GM21447 (cell line): Measurements from ENCODE around the gene MAPK14.

Experiments used
- ATAC-seq: cut with Tn5 transposase; IDR thresholded peaks from one replicate; pipeline ENCODE4 v1.9.1; 2021; ENCODE audit not compliant: unreplicated experiment

Gene MAPK14

DNA sequence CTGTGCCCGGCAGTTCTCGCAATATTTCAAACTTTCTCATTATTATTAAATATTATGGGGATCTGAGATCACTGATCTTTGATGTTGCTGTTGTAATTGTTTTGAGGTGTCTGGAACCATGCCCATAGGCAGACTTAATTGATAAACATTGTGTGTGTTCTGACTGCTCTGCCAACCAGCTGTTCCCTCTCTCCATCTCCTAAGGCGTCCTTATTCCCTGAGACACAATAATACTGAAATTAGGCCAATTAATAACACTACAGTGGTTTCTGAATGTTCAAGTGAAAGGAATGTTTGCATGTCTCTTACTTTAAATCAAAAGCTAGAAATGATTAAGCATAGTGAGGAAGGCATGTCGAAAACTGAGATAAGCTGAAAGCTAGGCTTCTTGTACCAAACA lies 7.6 kb downstream of the MAPK14 start:
- no peak for ATAC-seq

DNA sequence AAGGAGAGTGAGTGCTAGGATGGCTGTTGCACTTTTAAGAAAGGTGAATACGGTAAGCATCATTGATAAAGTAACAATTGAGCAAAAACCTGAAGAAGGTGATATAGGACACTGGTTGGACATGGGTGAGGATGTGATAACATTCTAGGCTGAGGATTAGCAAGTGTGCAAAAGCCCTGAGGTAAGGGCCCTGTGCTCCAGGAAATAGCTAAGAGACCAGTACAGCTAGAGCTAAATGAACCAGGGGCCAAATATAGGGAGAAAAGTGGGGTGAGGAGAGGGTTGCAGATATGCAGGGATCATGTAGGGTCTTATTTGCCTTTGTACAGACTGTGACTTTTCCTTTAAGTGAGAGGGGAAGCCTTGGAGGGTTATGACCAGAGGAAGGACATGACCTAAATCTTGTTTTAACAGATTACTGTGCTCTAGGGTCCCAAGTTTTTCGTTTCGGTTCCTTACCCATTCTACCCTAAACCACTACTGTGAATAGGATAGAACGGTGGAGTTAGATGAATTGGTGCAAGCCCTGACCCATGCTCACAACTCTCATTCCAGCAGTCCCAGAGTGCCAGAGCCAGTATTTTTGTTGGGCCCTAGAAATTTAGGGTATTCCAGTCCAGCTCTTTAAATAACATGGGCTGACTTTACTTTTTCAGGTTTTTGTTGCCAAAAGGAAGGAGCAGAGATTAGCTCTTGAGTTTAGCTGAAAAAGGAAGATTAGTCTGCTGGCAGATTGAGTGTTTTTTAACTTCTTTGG lies 10.7 kb downstream of the MAPK14 start:
- no peak for ATAC-seq

DNA sequence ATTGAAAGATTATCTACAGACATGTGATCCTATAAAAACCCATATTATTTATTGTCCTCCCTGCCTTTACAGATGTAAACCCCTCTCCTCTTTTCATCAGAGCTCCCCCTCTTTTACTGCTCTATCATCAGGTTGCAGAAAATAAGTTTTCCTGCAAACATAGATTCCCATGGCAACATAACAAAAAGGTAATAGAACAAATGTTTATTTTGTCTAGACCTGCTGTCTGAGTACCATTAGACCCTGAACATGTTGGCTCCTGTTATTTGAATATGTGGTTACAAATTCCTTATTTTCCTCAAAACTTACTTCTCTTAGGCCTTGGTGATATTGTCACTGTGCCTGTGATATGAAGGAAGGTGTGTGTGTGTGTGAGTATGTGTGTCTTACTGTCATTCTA lies 11.5 kb downstream of the MAPK14 start:
- no peak for ATAC-seq

DNA sequence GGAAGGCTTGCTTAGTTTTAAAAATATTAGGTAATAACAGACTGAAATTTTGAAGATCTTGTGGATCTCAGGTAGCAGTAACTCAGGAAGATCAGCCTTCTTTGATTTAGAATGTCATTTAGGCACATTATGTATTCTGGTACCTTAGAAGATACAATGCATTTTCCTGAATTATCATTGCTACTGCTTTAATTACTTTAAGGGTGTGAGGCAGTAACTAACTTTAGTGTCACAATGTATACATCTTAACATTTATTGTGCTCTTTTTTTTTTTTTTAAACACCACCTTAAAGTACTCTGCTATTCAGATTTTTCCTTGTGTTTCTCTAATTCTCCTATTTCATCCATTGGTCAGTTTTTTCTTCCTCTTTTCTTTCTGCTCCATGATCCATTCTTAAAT lies 13.3 kb downstream of the MAPK14 start:
- no peak for ATAC-seq

DNA sequence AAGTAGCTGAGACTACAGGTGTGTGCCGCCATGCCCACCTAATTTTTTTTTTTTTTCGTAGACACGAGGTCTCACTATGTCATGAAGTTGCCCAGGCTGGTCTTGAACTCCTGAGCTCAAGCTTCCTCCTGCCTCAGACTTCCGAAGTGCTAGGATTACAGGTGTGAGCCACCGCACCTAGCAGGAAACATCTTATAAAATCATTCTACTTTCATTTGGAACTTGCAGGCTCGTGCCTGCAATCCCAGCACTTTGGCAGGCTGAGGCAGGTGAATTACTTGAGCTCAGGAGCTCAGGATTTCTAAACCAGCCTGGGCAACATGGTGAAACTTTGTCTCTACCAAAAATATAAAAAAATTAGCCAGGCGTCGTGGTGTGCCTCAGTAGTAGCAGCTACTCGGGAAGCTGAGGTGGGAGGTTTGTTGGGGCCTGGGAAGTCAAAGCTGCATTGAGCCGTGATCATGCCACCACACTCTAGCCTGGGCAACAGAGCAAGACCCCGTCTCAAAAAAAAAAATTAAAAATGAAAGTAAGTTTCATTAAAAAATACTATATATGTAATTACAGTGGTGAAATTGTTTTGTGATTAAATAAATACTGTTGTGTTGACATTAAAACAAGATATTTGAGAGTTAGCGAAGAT lies 15.1 kb downstream of the MAPK14 start:
- ATAC-seq = no peak

DNA sequence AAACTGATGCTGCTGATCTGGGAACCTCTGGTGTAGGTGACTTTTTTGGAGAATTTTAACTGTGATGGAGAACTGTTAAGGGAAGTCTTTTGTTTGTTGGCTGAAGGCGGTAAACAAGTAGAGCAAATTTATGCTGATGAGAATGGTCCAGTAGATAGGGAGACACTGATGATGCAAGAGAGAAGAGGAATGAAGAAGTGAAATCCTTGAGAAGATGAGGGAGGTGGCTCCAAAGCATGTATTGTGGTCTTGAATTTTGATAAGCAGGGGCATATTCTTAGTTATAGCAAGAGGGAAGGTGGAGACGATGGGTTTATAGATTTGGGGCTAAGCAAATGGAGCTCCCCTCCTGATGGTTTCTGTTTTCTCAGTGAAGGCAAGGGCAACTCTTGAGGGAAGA lies 22.0 kb downstream of the MAPK14 start:
- ATAC-seq = no peak

DNA sequence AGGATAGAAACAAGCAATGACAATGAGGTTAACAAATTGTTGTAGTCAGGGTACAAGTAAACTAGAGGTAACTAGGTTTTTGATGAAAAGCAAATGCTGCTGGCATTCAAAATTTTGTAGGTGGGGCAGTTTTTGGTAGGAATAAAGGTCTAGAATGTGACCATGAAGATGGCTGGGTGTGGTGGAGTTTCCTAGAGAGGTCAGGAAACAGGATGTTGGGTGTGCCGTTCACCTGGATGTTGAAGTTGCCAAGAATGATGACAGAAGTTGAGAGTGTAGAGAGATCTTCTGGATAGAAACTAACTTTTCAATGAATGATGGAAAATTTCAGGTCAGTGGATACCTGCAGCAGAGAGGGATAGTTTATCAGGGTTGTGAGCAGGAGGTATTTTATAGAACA lies 22.7 kb downstream of the MAPK14 start:
- no peak for ATAC-seq

DNA sequence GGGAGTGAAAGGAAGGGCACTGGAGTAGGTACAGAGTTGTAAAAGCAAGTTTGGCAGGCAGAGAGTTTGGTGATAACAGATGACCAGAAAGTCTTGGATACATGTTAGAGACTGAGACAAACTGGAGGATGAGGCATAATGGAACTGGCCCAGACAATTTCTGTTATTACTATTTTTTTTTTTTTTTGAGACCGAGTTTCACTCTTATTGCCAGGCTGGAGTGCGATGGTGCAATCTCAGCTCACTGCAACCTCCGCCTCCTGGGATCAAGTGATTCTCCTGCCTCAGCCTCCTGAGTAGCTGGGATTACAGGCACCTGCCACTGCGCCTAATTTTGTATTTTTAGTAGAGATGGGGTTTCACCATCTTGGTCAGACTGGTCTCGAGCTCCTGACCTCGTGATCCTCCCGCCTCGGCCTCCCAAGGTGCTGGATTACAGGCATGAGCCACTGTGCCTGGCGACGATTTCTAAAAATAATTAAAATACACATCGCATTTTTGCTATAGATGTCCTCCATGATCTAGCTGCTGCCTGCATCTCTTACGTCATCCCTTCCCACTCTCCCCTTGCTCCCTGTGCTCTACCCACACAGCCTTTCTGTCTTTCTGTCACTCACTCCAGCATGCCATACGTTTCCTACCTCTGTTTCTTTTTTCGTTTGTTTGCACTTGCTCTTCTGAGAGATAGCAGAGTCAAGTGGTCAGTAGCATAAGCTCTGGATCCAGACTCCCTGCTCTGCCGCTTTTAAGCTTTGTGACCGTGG lies 23.5 kb downstream of the MAPK14 start:
- no peak for ATAC-seq

DNA sequence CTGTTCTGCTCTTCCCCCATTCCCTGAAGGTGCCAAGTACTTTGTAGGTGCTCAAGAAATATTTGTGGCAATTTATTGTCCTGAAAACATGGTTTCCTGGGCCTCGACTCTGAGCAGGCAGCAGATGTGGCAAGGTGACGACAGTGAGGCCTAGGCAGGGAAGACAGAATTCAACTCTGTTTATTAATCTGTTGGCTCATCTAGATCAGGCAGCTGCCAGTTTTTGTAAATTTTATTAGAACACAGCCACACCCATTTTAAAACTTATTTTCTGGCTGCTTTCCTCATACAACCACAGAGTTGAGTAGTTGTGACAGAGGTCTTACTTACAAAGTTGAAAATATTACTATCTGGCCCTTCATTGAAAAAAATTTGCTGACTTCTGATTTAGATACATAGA lies 24.5 kb downstream of the MAPK14 start:
- ATAC-seq = no peak

DNA sequence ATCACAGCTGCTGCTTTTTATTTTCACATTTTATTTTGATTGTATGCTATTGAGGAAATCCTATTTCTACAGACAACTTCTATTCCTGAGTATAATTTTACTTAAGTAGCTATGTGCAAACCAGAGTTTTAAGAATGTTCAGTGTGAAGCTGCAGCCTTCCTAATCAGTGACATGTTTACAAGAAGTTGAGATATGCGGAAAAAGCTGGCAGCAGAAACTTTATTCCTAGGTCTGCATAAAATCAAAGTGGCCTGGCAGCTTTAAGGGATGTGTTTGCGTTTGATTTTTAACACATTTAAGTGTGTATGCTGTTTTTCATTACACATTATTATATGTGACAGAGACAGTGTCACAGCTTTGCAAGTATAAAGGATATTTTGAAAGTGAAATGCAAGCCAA lies 26.3 kb downstream of the MAPK14 start:
- ATAC-seq = no peak

DNA sequence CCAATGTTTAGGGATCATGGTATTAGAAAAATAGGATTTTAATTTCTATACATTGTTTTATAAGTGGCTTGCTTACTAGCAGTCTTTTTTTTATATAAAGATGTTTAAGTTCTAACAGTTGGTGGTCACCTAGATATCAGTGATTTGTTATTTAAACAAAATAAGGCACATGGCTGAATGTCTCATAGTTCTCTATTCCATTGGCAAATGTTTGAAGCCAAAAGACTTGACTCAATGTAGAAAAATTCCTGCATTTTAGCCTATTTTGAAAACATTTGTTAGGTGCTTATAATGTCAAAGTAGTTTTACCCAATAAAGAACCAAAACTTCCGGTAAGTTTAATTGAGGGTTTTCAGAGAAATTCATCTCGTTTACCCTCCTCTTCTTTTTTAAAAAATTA lies 26.8 kb downstream of the MAPK14 start:
- no peak for ATAC-seq

DNA sequence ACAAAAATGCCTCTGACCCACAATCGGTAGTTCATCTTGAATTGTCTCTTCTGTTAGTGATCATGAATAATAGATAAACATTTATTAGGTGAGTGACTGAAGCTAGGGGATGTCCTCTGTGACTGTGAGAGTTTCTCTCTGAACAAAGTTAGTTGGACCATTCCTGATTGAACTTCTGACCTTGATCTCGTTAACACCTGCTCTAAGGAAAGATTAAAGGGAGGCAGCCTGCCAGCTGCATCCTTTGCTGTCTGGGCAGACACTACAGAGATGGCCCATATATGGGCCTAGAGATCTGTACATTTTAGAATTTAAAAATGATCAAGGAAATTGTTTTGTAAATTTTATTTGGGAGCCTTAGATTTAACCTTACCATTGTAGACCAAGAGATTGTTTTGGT lies 27.3 kb downstream of the MAPK14 start:
- no peak for ATAC-seq

DNA sequence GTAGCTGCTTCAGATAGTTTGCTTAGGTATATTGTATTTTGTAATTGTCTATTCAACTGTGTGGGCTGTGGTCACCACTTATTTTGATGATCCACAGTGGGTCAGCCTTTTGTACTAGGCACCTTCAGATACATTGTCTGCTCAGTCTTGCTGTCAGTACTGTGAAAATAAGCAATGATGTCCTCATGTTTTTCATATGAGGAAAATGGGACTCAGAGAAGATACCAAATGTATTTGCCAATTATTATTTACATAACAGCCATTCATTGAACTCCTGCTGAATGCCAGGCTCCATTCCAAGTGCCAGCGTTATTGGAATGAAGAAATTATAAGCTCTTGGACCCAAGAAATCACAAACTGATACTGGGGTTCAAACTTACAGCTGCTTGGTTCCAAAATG lies 28.6 kb downstream of the MAPK14 start:
- ATAC-seq = no peak

DNA sequence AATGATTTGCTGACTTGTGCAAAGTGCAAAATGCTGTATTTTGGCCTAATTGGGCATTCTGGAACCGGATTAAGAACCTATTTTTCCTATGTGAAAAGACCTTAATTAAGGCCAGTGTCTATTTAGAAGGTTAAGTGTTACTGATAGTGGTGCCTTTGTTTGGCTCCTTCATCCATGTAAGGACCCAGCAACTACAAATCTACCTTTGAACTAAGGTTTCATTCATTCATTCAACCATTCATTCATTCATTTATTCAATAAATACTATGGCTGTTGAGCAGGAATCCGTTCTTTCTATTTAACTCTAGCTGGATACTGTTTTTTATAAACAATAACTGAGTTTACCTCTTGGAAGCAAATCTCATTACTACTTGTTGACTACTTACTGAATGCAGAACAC lies 33.6 kb downstream of the MAPK14 start:
- no peak for ATAC-seq

DNA sequence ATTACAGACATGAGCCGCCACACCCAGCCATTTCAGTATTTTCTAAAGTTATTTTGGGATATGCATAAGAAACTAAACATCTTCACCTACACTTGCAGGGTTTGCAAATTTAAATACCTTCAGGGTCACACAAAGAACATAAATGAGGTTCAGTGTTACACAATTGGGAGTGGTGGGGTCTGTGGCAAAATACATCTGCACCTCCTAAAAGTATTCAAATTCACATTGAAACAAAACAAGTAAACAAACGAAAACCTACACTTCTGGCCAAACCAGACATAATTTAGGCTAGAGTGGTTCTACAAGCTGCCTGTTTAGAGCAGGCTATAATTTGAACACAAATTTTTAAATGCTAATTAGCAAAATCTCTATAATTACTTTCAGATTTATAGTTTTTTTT lies 34.6 kb downstream of the MAPK14 start:
- ATAC-seq = no peak

DNA sequence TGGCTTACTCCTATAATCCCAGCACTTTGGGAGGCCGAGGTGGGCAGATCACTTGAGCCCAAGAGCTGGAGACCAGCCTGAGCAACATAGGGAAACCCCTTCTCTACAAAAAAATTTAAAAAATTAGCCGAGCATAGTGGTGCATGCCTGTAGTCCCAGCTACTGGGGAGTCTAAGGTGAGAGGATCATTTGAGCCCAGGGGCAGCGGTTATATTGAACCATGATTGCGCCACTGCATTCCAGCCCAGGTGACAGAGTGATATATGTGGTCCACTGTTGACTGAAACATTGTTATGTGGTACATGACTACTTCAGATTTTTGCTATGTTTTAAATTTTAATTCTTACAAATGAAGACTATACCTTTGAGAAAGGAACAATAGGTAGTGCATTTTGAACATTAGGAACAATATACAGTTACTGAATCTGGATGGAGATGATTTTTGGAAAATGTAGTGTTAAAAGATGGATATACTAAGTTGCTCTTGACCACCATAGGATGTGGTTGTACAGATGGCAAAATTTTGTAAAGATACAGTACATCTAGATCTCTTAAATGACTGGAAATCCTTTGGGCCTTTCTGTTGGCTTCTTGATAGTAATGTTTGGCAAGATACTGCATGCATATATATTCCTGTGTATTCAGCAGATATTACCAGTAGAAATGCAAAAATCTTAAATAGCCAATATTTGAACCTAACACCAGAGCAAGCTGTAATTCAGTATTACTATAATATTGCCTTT lies 35.9 kb downstream of the MAPK14 start:
- no peak for ATAC-seq

DNA sequence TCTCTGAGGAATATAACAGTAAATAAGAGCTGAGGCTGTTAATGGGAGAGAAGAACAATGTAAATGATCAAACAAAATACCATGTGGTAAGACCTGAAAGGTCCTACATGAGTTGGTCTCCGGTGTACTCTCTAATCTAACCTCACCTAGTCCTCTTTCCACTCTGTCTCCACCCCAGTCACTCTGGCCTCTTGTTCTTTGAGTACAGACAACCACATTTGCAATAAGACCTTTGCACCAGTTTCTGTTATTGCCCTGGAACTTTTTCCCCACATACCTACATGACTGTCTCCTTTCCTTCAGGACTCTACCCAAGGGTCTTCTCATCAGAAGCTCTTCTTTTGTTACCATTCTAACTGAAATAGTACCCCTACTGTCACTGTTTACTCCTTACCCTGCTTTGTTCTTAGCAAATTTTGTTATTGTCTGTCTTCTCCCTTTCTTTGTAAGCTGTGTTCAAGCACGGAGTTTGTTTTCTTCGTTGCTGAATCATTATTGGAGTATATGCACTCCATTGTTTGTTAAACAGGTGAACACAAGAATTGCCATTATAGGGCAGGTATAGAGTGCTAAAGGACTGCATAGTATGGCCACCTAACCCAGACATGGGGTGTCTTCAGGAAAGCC lies 37.3 kb downstream of the MAPK14 start:
- ATAC-seq = no peak

DNA sequence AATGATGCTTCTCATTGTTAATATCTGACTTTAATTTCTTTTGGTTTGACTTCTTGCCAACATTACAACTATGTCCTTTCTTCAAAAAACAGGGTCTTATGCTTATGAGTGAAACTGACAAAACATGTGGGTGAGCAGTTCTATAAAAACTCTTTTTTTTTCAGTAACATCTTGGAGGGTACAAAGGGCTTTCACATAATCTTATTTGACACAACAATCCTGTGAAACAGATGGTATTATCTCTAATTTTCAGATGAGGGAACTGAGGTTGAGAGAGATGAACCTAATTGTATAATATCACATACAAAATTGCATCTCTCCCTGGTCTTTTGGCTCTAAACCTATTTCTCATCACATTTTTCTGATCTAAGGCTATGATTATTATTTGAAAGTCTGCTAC lies 38.3 kb downstream of the MAPK14 start:
- no peak for ATAC-seq

DNA sequence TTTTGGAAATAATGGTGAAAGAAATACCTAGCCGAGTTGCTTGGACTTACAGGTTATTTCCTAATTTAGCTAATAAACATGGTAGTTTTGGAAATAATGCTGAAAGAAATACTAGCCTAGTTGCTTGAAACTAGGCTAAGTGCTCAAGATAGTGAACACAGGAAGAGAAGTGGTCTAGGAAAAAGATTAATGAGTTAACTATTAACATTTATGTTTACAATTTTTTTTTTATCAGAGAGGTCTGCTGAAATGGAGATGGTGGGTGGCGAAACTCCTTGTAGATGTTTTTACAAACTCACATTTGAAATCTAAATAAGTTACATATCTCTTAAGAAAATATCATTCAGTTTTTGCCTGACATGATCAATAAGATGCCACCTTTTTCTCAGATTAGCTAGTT lies 39.2 kb downstream of the MAPK14 start:
- no peak for ATAC-seq

DNA sequence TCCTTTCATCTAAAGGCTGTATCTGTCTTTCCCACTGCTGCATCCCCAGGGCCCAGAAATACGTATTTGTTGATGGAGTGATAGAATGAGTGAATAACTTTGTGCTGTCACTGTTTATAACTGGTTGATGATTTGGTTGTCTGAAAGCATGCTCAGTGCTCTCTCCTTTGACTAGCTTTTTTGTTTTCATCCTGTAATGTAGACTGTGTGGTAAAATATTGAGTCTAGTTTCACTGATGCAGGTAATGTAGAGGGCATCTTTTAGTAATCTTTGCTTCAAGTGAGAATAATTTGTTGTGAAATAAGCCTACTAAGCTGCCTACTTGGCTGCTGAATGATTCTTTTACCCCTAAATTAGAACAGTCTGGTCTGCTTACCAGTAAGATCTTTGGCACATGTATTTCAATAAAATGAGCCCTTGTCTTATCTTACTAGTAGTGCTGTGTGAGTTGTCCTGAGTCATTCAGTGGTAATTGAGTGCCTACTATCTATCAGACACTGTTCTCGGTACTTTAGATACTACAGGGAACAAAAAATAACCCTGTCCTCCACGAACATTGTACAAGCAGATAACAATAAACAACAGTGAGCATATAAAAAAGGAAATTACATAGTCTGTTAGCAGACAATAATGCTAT lies 39.9 kb downstream of the MAPK14 start:
- no peak for ATAC-seq

DNA sequence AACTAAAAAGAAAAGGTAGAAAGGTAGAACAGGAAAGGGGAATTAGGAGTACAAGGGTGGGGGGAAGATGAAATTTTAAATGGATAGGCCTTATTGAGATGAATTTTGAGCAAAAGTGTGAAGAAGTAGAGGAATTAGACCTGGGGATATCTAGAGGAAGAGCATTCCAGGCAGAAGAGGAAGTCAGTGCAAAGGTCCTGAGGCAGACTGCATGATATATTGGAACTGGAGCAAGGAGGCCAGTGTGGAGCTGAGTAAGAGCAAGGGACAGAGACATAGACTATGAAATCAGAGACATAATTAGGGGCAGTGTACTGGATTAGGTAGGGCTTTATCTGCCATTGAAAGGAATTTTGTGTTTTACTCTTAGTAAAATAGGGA lies 40.4 kb downstream of the MAPK14 start:
- no peak for ATAC-seq
